SU-DHL-6 (cell line): ENCODE results near the gene SH2D4B.

Source experiments
- CTCF ChIP-seq: fragments of 200-600 bp; sonication (generic); IDR thresholded peaks from one replicate; pipeline ENCODE4 v1.5.1; 2017; ENCODE audit warnings: antibody characterized with exemption, mild to moderate bottlenecking, low read length, moderate library complexity; ENCODE audit not compliant: insufficient read depth, poor library complexity, severe bottlenecking
- EZH2phosphoT487 ChIP-seq: fragments of 200-600 bp; sonication (generic), shearing (Covaris generic); conservative IDR thresholded peaks from 2 replicates; pipeline ENCODE4 v1.6.1; 2018; ENCODE audit warnings: mild to moderate bottlenecking, antibody characterized with exemption, low read length, moderate library complexity, mixed read lengths

- TF ChIP-seq CTCF (no peak), EZH2phosphoT487 (no peak)
These were observed 149.2 kb downstream of the SH2D4B start for GRCh38 chr10:80686734-80687475.
